HG03575 (cell line): ENCODE results near the gene FGD4.
"Not testable (repeated sequence)": the region's sequence is repeated elsewhere in the genome, so short reads cannot be mapped to it uniquely, and the experiment has no call there.

Experiments
- ATAC-seq: cut with Tn5 transposase; IDR thresholded peaks from one replicate; pipeline ENCODE4 v1.9.1; 2021; ENCODE audit not compliant: unreplicated experiment, insufficient number of reproducible peaks, low FRiP score; ENCODE audit errors: extremely low read depth

FGD4 gene

DNA sequence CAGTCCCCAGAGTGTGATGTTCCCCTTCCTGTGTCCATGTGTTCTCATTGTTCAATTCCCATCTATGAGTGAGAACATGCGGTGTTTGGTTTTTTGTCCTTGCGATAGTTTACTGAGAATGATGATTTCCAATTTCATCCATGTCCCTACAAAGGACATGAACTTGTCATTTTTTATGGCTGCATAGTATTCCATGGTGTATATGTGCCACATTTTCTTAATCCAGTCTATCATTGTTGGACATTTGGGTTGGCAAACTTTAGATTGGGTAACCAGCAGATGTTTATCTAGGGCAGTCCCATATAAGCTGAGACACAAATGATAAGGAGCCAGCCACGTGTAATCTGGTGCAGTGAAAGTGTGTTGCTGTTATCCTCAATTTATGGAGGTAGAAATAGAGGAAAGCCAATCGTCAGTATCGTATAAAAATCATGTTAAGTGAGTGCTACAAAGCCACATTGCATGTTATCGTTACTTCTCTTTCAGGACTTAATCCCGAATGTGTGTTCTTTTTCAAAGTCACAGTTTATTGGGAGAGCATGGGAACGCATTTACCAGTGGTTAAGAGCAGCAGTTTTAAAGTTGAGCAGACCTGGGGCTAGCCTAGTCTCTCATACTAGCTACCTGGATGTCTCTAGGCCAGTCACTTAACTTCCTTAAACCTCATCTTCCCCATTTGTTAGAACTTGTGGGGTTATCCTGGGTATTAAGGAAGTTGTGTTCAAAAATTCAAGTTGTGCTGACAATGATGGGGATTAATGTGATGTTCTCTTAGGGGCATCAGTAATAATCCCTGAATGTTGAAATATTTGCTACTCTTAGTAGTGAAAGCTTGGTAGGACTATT, 108.0 kb downstream of the FGD4 start:
- not testable (repeated sequence) for ATAC-seq

- no peak for ATAC-seq
Measured at GRCh38 chr12:32507942-32508320, 108.6 kb downstream of the FGD4 start.

DNA sequence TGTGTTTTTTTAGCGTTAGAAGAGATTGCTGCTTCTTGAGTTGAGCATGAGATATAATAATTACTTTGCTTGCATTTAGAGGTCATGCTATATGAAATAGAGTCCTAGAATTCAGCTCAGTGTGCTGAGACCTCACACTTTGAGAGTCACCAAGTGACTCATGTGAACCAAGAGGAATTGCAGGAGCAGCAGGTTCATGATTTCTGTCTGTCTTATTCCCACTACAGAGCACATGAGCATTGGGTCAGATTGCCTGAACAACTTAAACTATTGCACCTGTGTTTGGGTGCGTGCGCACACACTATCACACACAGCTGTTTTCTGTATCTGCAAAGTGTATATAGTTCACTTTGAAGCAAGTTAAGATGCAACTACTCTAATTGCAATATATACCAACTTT, 109.3 kb downstream of the FGD4 start:
- no peak for ATAC-seq

GRCh38 chr12:32509328-32510091, 110.2 kb downstream of the FGD4 start:
- ATAC-seq, result no peak

- ATAC-seq, result not testable (repeated sequence)
Measured at GRCh38 chr12:32511976-32512375, 112.6 kb downstream of the FGD4 start.

- no peak for ATAC-seq
Measured at GRCh38 chr12:32512379-32512778, 113.0 kb downstream of the FGD4 start.

GRCh38 chr12:32512910-32513309, 113.6 kb downstream of the FGD4 start:
- ATAC-seq, result no peak

GRCh38 chr12:32515137-32515873, 115.9 kb downstream of the FGD4 start:
- no peak for ATAC-seq

DNA sequence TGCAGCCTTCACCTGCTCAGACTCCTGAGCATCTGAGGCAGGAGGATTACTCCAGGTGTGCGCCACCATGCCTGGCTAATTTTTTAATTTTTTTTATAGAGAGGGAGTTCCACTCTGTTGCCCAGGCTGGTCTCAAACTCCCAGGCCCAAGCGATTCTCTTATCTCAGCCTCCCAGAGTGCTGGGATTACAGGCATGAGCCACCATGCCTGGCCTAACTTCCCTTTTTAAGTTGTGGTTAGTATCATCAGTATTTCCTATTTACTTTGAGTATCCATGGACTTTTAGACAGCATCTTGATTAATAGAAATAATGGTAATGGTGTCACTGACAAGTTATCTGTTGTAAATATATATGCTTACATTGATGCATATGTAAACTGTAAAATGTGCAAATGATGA, 116.9 kb downstream of the FGD4 start:
- no peak for ATAC-seq

GRCh38 chr12:32517966-32518365, 118.6 kb downstream of the FGD4 start:
- no peak for ATAC-seq

- no peak for ATAC-seq
Measured at GRCh38 chr12:32519047-32519446, 119.7 kb downstream of the FGD4 start.

- ATAC-seq, result peak; percentile 57
Measured at GRCh38 chr12:32522331-32523221, 123.2 kb downstream of the FGD4 start.

GRCh38 chr12:32525802-32526201, 126.4 kb downstream of the FGD4 start:
- ATAC-seq, result not testable (repeated sequence)

GRCh38 chr12:32526343-32526742, 127.0 kb downstream of the FGD4 start:
- ATAC-seq, result not testable (repeated sequence)

- no peak for ATAC-seq
Measured at GRCh38 chr12:32532422-32532821, 133.1 kb downstream of the FGD4 start.

- ATAC-seq, result no peak
Measured at GRCh38 chr12:32532951-32533350, 133.6 kb downstream of the FGD4 start.

DNA sequence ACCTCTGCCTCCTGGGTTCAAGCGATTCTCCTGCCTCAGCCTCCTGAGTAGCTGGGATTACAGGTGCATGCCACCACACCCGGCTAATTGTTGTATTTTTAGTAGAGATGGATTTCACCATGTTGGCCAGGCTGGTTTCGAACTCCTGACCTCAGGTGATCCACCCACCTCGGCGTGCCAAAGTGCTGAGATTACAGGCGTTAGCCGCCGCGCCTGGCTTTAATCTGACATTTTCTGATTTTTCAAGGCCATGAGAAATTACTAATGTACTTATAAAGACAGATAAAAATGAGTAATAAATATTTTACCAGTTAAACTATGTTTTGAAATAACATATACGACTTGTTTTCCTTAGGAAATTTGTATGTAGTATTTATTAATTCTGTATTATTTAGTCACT, 134.1 kb downstream of the FGD4 start:
- ATAC-seq, result not testable (repeated sequence)

GRCh38 chr12:32533971-32534590, 134.7 kb downstream of the FGD4 start:
- no peak for ATAC-seq
